NCI-H2107 treated with DMSO at 0.1 percent for 48 hours (cell line): ENCODE data around the gene PPP2R1B.
A peak's percentile ranks its signal among the peaks of the same experiment; 100 is the strongest.

ENCODE experiments used
- DNase-seq: peaks from one replicate; lab custom pipeline; 2025; ENCODE audit not compliant: unreplicated experiment; lab: John Stamatoyannopoulos, UW

Gene PPP2R1B

DNA sequence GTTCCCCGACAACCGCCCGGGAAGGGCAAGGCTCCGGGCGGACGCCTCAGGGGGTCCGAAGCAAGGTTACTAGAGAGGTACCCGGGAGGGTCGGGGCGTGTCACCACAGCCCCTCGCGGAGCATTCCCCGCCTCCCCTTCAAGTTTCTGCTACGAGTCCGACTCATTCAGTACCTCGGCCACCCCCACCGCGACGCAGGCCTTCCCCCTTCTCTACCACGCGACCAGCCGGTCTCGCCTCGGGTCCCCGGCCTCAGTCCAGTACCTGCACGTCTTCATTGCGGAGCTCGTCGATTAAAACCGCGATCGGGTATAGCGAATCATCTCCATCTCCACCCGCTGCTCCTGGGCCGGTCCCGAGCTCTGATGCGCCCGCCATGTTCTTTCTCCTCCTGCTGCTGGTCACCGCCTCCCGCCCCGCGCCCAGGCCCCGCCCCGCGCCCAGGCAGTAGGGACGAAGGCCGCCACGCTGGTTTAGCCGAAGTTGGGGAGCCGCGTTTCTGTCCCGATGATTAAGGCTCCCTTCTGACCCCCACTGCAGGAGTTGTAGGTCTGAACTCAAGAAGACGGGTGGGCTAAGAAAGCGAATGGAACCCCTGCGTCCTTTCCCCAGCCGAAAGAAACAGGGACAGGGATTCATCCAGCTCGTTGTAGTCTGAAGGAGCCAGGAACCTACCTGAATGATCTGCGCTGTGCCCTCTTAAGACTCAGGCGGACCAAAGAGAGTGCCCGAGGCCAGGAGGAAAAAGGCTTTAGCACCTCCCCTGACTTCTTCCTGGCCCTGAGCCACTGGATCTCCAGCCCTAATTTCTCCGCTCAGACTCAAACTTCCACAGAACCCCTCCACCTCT is at the start of gene PPP2R1B:
Gene PPP2R1B, minus strand, starts transcription at position 406 of the 850 bp plus-strand sequence. Its CDS starts 28 bp downstream, at position 378.
- peak; percentile 37 for DNase-seq

DNA sequence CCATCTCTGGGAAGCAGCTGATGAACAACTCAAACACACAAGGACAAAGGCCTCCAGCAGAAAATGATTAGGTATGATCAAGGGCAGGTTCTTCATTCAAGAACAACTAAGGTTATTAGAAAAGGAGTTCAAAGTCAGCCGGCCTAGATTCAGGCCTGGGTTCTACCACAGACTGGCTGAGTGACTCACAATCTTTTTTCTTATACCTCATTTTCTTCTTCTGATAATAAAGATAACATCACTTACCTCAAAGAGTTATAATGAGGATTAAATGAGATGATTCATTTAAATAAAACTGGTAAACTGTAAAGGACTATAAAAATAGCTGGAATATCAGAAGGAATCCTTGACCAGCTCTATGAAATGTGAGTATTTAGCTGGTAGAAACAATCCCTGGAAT is 49.3 kb upstream of the PPP2R1B start:
- no peak for DNase-seq

DNA sequence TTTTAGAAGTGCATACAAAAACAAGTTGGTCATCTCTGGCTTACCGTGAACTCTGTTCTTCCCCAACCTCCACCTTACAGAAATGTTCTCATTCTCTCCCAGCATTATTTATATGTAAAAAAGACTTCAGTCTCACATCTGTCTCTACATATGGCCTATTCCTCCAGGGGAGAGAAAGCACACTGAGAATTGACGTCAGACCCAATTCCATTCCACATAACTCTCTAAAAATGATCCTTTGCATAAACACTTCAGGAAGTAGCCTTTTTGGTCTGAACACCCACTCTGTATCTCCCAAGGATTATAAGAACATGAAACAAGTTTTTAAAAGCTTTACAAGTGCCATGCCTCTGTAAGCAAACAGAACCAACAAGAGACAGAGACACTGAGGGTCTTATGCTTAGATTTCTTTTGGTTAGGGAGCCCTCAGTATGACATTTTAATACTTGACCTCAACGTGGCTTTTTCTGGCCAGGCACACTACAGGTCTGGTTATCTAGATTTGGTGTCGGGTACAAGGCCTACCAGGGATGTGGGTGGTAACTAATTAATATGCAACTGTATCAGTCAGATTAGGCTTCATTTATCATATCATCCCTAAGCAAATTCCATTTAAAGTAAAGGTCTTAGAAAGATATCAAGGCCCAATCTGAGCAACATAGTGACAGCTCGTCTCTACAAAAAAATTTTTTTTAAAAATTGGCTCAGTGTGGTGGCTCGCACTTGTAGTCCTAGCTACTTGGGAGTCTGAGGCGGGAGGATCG is 48.5 kb upstream of the PPP2R1B start:
- no peak for DNase-seq

- DNase-seq, result no peak
Observed at GRCh38 chr11:111814106-111814505, 47.9 kb upstream of the PPP2R1B start.

- DNase-seq, result no peak
Observed at GRCh38 chr11:111812211-111812610, 46.0 kb upstream of the PPP2R1B start.

- no peak for DNase-seq
Observed at GRCh38 chr11:111811445-111811844, 45.3 kb upstream of the PPP2R1B start.

GRCh38 chr11:111808834-111809233 is 42.6 kb upstream of the PPP2R1B start:
- no peak for DNase-seq

- no peak for DNase-seq
Observed at GRCh38 chr11:111808063-111808588, 41.9 kb upstream of the PPP2R1B start.

DNA sequence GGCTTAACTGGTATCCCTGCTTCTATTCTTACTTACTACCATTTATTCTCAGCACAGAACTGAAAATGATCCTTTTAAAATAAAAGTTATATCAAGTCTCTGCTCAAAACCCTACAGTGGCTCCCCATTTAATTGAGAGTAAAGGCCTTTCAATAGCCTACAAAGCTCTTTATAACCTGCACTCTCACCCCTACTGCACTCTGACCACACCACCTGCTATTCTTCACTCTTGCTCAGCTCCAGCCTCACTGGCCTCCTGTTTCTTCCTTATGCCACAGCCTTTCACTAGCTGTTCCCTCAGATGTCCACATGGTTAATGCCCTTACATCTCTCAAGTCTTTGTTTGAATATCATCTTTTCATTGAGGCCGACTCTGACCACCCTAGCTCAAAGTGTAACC is 40.9 kb upstream of the PPP2R1B start:
- no peak for DNase-seq

DNA sequence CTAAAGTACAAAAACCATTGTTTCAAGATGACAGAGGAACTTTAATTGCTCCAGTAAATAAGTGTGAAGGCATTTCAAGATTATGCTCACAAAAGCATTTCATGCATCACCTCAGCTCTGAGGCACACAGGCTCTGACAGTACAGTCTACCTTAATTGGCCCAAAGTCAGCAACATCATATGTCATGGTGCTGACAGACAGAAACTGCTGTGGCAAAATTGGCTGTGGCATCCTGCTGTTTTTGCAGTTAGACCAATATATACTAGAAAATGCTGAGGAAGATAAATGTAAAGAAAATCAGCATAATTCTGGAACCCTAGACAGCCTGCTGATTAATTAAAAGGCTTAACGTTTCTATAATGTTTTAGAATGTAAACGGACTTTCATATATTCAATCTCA is 34.9 kb upstream of the PPP2R1B start:
- no peak for DNase-seq

DNA sequence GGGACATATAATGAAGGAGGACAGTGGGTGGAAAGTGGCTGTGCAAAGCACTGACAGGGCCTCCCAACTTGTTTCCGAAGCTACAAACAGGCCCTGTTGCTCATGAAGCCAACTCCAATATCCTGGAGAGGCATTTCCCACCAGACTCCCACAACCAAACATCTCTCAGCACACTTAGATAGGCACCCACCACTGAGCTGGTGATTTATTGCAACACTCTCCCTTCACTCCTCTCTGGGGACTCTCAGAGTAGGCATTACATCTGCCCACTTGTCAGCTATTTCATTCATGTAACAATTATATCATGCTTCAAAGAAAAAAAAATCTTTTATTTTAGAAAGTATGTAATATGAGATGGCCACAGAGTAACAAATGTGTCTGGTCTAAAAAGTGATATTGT is 32.1 kb upstream of the PPP2R1B start:
- DNase-seq, result peak; percentile 88

DNA sequence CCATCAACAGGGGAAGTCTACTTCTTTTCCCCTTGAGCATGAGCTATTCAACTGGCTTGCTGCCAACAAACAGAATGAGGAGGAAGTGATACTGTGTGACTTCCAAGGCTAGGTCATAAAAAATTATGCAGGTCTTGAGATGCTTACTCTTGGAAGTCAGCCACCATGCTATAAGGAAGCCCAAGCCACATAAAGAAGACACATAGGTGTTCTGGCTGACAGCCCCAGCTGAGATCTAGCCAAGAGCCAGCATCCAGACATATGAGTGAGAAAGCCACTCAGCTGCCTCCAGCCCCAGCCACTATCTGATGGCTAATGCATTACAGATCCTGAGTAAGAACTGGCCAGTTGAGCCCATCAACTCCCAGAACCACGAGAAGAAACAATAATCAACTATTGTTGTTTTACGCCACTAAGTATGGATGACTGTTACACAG is 31.0 kb upstream of the PPP2R1B start:
- DNase-seq, result no peak

- DNase-seq, result no peak
Observed at GRCh38 chr11:111796696-111797095, 30.5 kb upstream of the PPP2R1B start.

DNA sequence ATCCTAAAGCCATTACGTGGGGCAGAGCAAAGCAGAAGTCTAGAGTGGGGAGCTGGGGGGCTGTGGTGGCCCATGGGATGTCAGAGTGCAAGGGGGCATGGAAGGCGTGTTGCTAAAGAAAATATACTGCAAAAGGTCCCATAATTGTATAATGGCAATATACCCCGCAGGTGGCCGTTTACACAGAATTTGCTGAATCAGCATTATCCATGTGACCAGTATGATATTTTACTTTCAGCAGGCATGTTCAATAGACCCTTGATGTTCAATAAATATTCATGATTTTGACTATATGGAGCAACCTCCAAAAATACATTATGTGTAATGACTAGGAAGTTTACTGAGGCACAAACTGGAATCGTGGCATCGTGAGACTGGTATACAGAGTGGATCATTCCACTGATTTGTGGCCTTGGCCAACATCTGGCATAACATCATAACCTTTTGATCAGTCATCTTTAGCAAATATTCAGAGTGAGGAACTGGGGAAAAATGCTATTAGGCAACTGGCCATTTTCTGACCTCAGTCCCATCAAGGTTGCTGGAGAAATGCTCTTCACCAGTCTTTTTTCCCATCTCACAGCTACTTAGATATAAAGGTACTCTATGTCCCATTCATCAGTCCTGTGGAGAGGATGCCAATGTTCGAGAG is 29.3 kb upstream of the PPP2R1B start:
- no peak for DNase-seq

DNA sequence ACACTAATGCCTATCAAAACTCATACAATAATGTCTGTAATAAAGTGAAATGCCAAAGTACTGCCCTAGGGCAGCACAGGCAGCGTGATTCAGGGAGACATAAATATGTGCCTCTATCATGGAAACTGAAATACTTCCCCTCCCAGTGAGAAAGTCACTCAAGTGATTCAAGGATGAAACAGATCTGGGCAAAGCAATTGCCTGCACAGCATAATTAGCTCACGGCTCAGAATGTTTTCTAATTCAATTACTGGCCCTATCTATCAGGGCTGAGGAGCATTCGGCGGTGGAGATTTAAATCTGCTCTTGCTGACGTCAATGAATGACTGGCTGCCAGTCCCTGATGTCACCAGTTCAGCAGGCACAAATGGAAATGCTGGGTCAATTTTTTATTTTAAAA is 27.7 kb upstream of the PPP2R1B start:
- DNase-seq, result no peak

DNA sequence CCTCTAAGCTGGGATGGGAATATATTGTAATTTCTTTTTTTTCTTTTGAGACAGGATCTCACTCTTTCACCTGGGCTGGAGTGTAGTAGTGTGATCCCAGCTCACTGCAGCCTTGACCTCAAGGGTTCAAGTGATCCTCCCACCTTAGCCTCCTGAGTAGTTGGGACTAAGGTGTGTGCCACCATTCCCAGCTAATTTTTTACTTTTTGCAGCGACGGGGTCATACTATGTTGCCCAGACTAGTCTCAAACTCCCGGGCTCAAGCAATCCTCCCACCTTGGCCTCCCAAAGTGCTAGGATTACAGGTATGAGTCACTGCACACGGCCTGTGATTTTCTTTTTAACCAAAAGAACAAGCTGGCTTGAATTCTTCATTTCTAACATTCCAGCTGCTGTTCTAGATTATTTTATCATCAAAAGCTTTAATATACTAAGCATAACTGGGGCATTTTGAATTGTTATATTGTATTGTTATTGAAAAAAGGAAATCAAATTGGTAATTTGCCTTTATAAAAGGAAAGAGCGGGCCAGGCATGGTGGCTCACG is 26.8 kb upstream of the PPP2R1B start:
- DNase-seq, result no peak

GRCh38 chr11:111792314-111792713 is 26.1 kb upstream of the PPP2R1B start:
- no peak for DNase-seq

- DNase-seq, result no peak
Observed at GRCh38 chr11:111788464-111788863, 22.3 kb upstream of the PPP2R1B start.

- no peak for DNase-seq
Observed at GRCh38 chr11:111788051-111788450, 21.9 kb upstream of the PPP2R1B start.

GRCh38 chr11:111785886-111786412 is 19.8 kb upstream of the PPP2R1B start:
- no peak for DNase-seq

DNA sequence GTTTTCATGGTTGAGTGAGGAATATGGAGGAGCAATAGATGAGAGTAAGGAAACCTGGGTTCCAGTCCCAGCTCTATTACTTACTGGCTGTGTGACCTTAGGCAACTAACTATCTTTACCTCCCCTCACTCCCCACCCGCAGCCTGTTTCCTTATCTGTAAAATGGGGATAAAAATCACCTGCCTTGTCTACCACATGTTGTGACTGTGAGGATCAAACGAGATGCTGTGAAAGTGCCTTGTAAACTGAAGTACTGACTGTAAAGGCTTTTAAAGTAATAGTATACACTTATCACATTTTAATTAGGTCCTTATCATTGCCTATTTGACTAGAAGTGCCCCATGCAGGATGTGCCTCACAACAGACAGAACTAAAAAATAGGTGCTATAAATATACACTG is 18.9 kb upstream of the PPP2R1B start:
- DNase-seq, result no peak
